ENCODE measurements around the gene DCTD. TPM values are rescaled to one million over a fixed set of nuclear protein-coding genes. Genes with fewer than 3 reads are reported as not detected.

The DCTD gene
- total and polyA plus RNA-seq, 2 experiments from 2014 or later = 92.4 to 92.6 TPM

GRCh38 chr4:182877326-182877883 is 39.8 kb downstream of the DCTD start:
- TF ChIP-seq EZH2phosphoT487 (IDR thresholded peaks at IDR 0.05; ENCODE audit: low read depth, severe bottlenecking, unreplicated experiment) = no peak
- Histone ChIP-seq H3K9me3 (ENCODE audit: low read depth) (no peaks in the 10 kb centered on the region), H2AFZ (no peak overlapping the region), H3K4me3 (no peak overlapping the region), H3K27ac (no peak overlapping the region), H3K4me1 (ENCODE audit: insufficient read depth) (peaks cover 3% of the 10 kb centered on the region), H4K20me1 (ENCODE audit: insufficient read depth, poor library complexity, severe bottlenecking) (no peaks in the 10 kb centered on the region), H3K79me2 (no peaks in the 10 kb centered on the region), H3K4me2 (no peak overlapping the region), H3K36me3 (replicated peaks; ENCODE audit: insufficient read depth, low read depth) (no peaks in the 10 kb centered on the region), H3K27me3 (no peaks in the 10 kb centered on the region), H3K9me2 (replicated peaks; ENCODE audit: insufficient read depth) (no peaks in the 10 kb centered on the region)
- WGBS (ENCODE audit: low lambda C conversion rate, missing lambda C conversion rate) = 87% methylated on average over 9 of the region's 9 CpGs
- no peak for DNase-seq (ENCODE audit: low spot score)

DNA sequence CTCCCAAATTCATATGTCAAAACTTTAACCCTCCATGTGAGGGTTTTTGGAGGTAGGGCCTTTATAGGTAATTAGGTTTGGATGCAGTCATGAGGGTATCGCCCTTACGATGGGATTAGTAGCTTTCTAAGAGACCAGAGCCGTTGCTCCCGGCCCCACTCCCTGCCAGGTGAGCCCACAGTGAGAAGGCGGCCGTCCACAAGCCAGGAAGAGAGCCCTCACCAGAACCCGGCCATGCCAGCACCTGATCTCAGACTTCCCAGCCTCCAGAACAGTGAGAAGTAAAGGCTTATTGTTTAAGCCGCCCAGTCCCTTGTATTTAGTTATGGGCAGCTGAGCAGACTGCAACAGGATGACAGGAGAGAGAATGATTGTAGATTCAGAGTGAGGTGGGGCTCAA is 40.8 kb downstream of the DCTD start:
- no peaks in the 10 kb centered on the region for H3K36me3 ChIP-seq (replicated peaks; ENCODE audit: insufficient read depth, low read depth)
- 95% methylated on average over 8 of the region's 8 CpGs for WGBS (ENCODE audit: low lambda C conversion rate, missing lambda C conversion rate)

DNA sequence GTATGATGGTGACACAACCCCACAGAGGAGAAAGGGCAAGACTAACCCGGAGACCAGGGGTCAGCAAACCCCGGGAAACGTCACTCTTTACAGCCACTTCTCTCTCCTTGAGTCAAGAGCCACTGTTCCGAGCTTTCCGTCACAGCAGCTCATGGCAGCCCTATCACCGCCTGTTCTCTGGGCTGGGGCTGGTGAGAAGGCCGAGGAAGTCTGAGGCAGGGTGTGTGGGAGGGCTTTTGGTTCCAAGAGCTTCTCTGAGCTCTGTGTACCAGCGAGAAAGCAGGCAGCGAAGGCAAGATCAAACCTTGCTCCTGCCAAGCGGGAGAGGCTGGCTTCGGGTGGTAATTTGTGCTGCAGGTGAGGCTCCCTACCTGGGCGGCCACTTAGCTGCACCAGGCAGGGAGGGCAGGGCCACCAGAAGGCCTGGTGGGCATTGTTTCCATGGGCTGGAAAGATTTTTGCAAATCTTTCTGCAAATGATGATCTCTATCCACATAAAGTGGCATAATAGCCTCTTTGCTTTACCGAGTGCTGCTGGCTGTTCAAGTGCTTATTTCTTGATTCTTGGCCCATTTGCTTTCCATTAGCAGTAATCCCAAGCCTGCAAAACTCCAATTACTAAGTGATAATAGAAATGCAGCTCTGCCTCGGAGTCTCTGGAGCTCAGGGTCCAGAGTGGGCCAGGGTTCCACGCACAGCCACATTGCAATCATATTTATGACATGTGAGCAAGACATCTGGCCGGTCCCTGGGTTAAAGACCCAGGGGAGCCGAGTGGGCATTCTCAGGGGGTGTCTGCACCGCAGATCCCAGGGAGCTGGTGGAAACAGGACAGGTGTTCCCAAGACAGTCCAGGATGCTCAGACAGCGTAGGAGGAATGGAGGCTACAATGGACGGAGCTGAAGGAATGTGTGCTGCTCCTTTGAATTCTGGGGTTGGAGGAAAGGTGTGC is 41.5 kb downstream of the DCTD start:
- H3K36me3 ChIP-seq (replicated peaks; ENCODE audit: insufficient read depth, low read depth) = no peaks in the 10 kb centered on the region
- no peak for TF ChIP-seq EZH2phosphoT487 (IDR thresholded peaks at IDR 0.05; ENCODE audit: low read depth, severe bottlenecking, unreplicated experiment)
- no peak for TF ChIP-seq CTCF (IDR thresholded peaks at IDR 0.05; ENCODE audit: poor library complexity)
- TF ChIP-seq EZH2 (IDR thresholded peaks at IDR 0.05; ENCODE audit: borderline replicate concordance) = no peak
- no peaks in the 10 kb centered on the region for H3K27me3 ChIP-seq
- no peak overlapping the region for H3K4me2 ChIP-seq
- no peaks in the 10 kb centered on the region for H3K4me1 ChIP-seq (ENCODE audit: insufficient read depth)
- no peaks in the 10 kb centered on the region for H3K9me2 ChIP-seq (replicated peaks; ENCODE audit: insufficient read depth)
- WGBS (ENCODE audit: low lambda C conversion rate, missing lambda C conversion rate) = 91% methylated on average over 20 of the region's 20 CpGs
- H4K20me1 ChIP-seq (ENCODE audit: insufficient read depth, poor library complexity, severe bottlenecking) = no peaks in the 10 kb centered on the region
- no peak overlapping the region for H2AFZ ChIP-seq
- DNase-seq (ENCODE audit: low spot score) = no peak
- H3K4me3 ChIP-seq = no peak overlapping the region
- H3K79me2 ChIP-seq = no peaks in the 10 kb centered on the region
- no peak overlapping the region for H3K27ac ChIP-seq
- H3K9me3 ChIP-seq (ENCODE audit: low read depth) = no peaks in the 10 kb centered on the region

More for the DNA sequence above, 40.8 kb downstream of the DCTD start:
- Histone ChIP-seq H3K4me1 (ENCODE audit: insufficient read depth) (peaks cover 2% of the 10 kb centered on the region), H2AFZ (no peak overlapping the region), H3K4me3 (no peak overlapping the region), H3K9me3 (ENCODE audit: low read depth) (no peaks in the 10 kb centered on the region), H3K27me3 (no peaks in the 10 kb centered on the region), H4K20me1 (ENCODE audit: insufficient read depth, poor library complexity, severe bottlenecking) (no peaks in the 10 kb centered on the region), H3K4me2 (no peak overlapping the region), H3K9me2 (replicated peaks; ENCODE audit: insufficient read depth) (no peaks in the 10 kb centered on the region), H3K27ac (no peak overlapping the region), H3K79me2 (no peaks in the 10 kb centered on the region)
- no peak for DNase-seq (ENCODE audit: low spot score)
- TF ChIP-seq EZH2 (IDR thresholded peaks at IDR 0.05; ENCODE audit: borderline replicate concordance) = no peak
- TF ChIP-seq CTCF (IDR thresholded peaks at IDR 0.05; ENCODE audit: poor library complexity) = no peak
- no peak for TF ChIP-seq EZH2phosphoT487 (IDR thresholded peaks at IDR 0.05; ENCODE audit: low read depth, severe bottlenecking, unreplicated experiment)

DNA sequence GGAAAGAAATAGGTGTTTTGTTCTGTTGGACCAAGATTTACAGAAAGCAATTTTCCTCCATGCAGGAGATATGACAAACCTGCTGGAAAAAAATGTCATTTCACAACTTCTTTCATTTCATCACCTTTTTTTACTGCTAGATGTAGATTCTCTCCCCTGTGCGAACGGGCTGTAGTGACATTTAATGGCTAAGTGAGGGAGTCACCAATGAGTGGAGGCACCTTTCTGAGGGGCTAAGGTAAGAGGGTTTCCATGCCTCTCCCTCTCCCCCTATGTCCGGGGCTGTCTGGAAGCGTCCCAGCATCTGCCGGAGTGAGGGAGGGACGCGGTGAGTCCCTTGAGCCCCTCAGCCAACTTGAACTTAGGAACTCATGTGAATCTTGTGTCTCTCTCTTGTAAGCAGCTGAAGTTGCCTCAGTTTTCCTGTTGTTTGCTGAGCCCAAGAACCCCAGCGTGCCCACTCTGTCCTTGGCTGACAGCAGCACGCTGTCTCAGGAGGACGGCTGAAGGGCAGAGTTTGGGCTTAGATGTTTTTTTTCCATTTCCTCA is 42.3 kb downstream of the DCTD start:
- no peaks in the 10 kb centered on the region for H3K79me2 ChIP-seq
- H3K4me2 ChIP-seq = no peak overlapping the region
- no peaks in the 10 kb centered on the region for H3K36me3 ChIP-seq (replicated peaks; ENCODE audit: insufficient read depth, low read depth)
- no peak overlapping the region for H3K27ac ChIP-seq
- no peaks in the 10 kb centered on the region for H3K9me3 ChIP-seq (ENCODE audit: low read depth)
- WGBS (ENCODE audit: low lambda C conversion rate, missing lambda C conversion rate) = 95% methylated on average over 10 of the region's 10 CpGs
- no peak overlapping the region for H2AFZ ChIP-seq
- H3K4me3 ChIP-seq = no peak overlapping the region
- no peaks in the 10 kb centered on the region for H3K4me1 ChIP-seq (ENCODE audit: insufficient read depth)
- no peak for DNase-seq (ENCODE audit: low spot score)
- TF ChIP-seq EZH2 (IDR thresholded peaks at IDR 0.05; ENCODE audit: borderline replicate concordance) (no peak), EZH2phosphoT487 (IDR thresholded peaks at IDR 0.05; ENCODE audit: low read depth, severe bottlenecking, unreplicated experiment) (no peak), CTCF (IDR thresholded peaks at IDR 0.05; ENCODE audit: poor library complexity) (no peak)
- H3K27me3 ChIP-seq = no peaks in the 10 kb centered on the region
- no peaks in the 10 kb centered on the region for H4K20me1 ChIP-seq (ENCODE audit: insufficient read depth, poor library complexity, severe bottlenecking)
- no peaks in the 10 kb centered on the region for H3K9me2 ChIP-seq (replicated peaks; ENCODE audit: insufficient read depth)
